Gastroesophageal sphincter (tissue), 3 donors: ENCODE data around the gene MYO7A.

Experiments
- CTCF ChIP-seq, 4 experiments: fragments of 200-600 bp in 2 of 4; fragments of 450-650 bp in 2 of 4; sonication (generic) in 1 of 4; IDR thresholded peaks; one replicate each; pipeline ENCODE4 v1.5.1; 2017 to 2019; ENCODE audit warnings: antibody characterized with exemption in 4 of 4, mild to moderate bottlenecking in 2 of 4, moderate library complexity in 2 of 4
- EP300 ChIP-seq: sonication (generic); formaldehyde crosslinking; IDR thresholded peaks from one replicate; pipeline ENCODE4 v1.6.1; 2017; ENCODE audit warnings: antibody characterized with exemption, mild to moderate bottlenecking
- POLR2AphosphoS5 ChIP-seq: sonication (generic); formaldehyde crosslinking; IDR thresholded peaks from one replicate; pipeline ENCODE4 v1.6.1; 2017; ENCODE audit warnings: antibody characterized with exemption

- TF ChIP-seq CTCF (IDR thresholded peaks at IDR 0.05) (no peak), POLR2AphosphoS5 (no peak), EP300 (no peak)
Measured at GRCh38 chr11:77141475-77141874, 13.4 kb downstream of the MYO7A start.
